A549 (cell line): ENCODE results near the gene GRM7. TPM values are rescaled to one million over a fixed set of nuclear protein-coding genes. Genes with fewer than 3 reads are reported as not detected.

ENCODE experiments used
- ATAC-seq, 2 experiments: fragments of 200-7000 bp in 1 of 2; fragments of >200 bp in 1 of 2; cut with Nextera tagmentation in 1 of 2; cut with Tn5 transposase in 1 of 2; 3 replicates each; pipeline versions ENCODE4 v1.8.0 to v1.9.1; 2018 to 2020; ENCODE audit warnings: mild to moderate bottlenecking in 1 of 2, moderate library complexity in 1 of 2
- CTCF ChIA-PET: fragments of 300-600 bp; sonication (Branson Sonifier 250); formaldehyde crosslinking; extraction: SDS; loops from one replicate; lab custom pipeline; 2021; ENCODE audit warnings: antibody characterized with exemption, inconsistent platforms; lab: Yijun Ruan, JAX
- POLR2A ChIA-PET: fragments of 350-600 bp; formaldehyde crosslinking; extraction: SDS; loops from one replicate; lab custom pipeline; 2021; ENCODE audit warnings: antibody characterized with exemption, inconsistent platforms; lab: Yijun Ruan, JAX
- DNase-seq, 2 experiments: peaks; one replicate each; pipeline versions ENCODE4 v3.0.0 to v3.0.0-alpha.2; 2011 to 2016; ENCODE audit warnings: low read depth in 1 of 2, low spot score in 1 of 2
- FAIRE-seq: peaks from 2 replicates; lab custom pipeline; 2011; peaks lifted over from hg19 to GRCh38; lab: Jason Lieb, UNC
- H3K27ac ChIP-seq, 2 experiments: fragments of >200 bp; sonication (Bioruptor Twin); formaldehyde crosslinking; 3 replicates each; pipeline ENCODE4 v1.5.1; 2016 to 2017
- H3K4me1 ChIP-seq: fragments of >200 bp; sonication (Bioruptor Twin); formaldehyde crosslinking; 3 replicates; pipeline ENCODE4 v1.6.1; 2016
- H3K4me2 ChIP-seq: fragments of >200 bp; sonication (Bioruptor Twin); formaldehyde crosslinking; 3 replicates; pipeline ENCODE4 v1.6.1; 2016
- H3K4me3 ChIP-seq: fragments of >200 bp; sonication (Bioruptor Twin); formaldehyde crosslinking; 3 replicates; pipeline ENCODE4 v1.5.1; 2016
- H3K9me3 ChIP-seq: fragments of >200 bp; sonication (Bioruptor Twin); formaldehyde crosslinking; 3 replicates; pipeline ENCODE4 v1.6.1; 2016
- ATOH8 ChIP-seq: fragments of 250-450 bp; sonication (Bioruptor Pico); IDR thresholded peaks from 2 replicates; pipeline ENCODE4 v1.5.0; 2020; ENCODE audit warnings: low read depth, mild to moderate bottlenecking, moderate library complexity
- BCL3 ChIP-seq: fragments of >200 bp; sonication (Bioruptor Twin); formaldehyde crosslinking; IDR thresholded peaks from 3 replicates; pipeline ENCODE4 v1.6.1; 2016
- BHLHE40 ChIP-seq: IDR thresholded peaks from 2 replicates; pipeline ENCODE4 v1.6.1; 2012; ENCODE audit warnings: low read depth, low read length, inconsistent platforms
- CBX2 ChIP-seq: fragments of 200-600 bp; sonication (generic); IDR thresholded peaks from 2 replicates; pipeline ENCODE4 v1.6.1; 2016; ENCODE audit warnings: low read depth, mild to moderate bottlenecking, borderline replicate concordance
- CHD2 ChIP-seq: fragments of 150-350 bp; IDR thresholded peaks from 2 replicates; pipeline ENCODE4 v1.6.1; 2014; ENCODE audit warnings: low read length; ENCODE audit not compliant: partially characterized antibody
- CHD4 ChIP-seq: fragments of 200-600 bp; sonication (generic); IDR thresholded peaks from 2 replicates; pipeline ENCODE4 v1.6.1; 2016; ENCODE audit warnings: antibody characterized with exemption, mild to moderate bottlenecking, borderline replicate concordance
- E2F6 ChIP-seq: IDR thresholded peaks from 2 replicates; pipeline ENCODE4 v1.6.1; 2012; ENCODE audit warnings: low read depth, borderline replicate concordance
- EP300 ChIP-seq, 2 experiments: fragments of >200 bp; sonication (Bioruptor Twin); formaldehyde crosslinking; IDR thresholded peaks; 2 replicates in 1 of 2; 3 replicates in 1 of 2; pipeline ENCODE4 v1.6.1; 2016 to 2017
- HEYL ChIP-seq: fragments of 250-450 bp; sonication (Bioruptor Pico); IDR thresholded peaks from 2 replicates; pipeline ENCODE4 v1.8.0; 2021; ENCODE audit warnings: mild to moderate bottlenecking, moderate library complexity
- HMGXB4 ChIP-seq: fragments of 250-450 bp; sonication (Bioruptor Pico); IDR thresholded peaks from 2 replicates; pipeline ENCODE4 v1.5.0; 2021; ENCODE audit warnings: mild to moderate bottlenecking, moderate library complexity, borderline replicate concordance
- HOXB5 ChIP-seq: fragments of 250-450 bp; sonication (Bioruptor Pico); IDR thresholded peaks from 2 replicates; pipeline ENCODE4 v1.5.0; 2020; ENCODE audit warnings: mild to moderate bottlenecking, moderate library complexity
- MAX ChIP-seq: IDR thresholded peaks from 2 replicates; pipeline ENCODE4 v1.6.1; 2012
- MYC ChIP-seq: IDR thresholded peaks from 2 replicates; pipeline ENCODE4 v1.6.1; 2012; ENCODE audit warnings: mild to moderate bottlenecking, inconsistent platforms, low read length, improper control_type of control experiment, borderline replicate concordance
- NFE2L2 ChIP-seq: fragments of 150-350 bp; conservative IDR thresholded peaks from 2 replicates; pipeline ENCODE4 v1.6.1; 2014; ENCODE audit warnings: low read length
- POLR2AphosphoS2 ChIP-seq: conservative IDR thresholded peaks from 2 replicates; pipeline ENCODE4 v1.6.1; 2012; ENCODE audit warnings: low read length, improper control_type of control experiment, inconsistent platforms
- RARB ChIP-seq: fragments of 250-450 bp; sonication (Bioruptor Pico); IDR thresholded peaks from 2 replicates; pipeline ENCODE4 v1.8.0; 2021; ENCODE audit warnings: mild to moderate bottlenecking, moderate library complexity
- RCOR1 ChIP-seq: fragments of 150-350 bp; IDR thresholded peaks from 2 replicates; pipeline ENCODE4 v1.6.1; 2014; ENCODE audit warnings: antibody characterized with exemption, low read length, low read depth
- RFX5 ChIP-seq: fragments of 450-650 bp; IDR thresholded peaks from 2 replicates; pipeline ENCODE4 v1.7.1; 2014; ENCODE audit warnings: antibody characterized with exemption, mild to moderate bottlenecking, moderate library complexity
- SMC3 ChIP-seq: fragments of >200 bp; sonication (Bioruptor Twin); formaldehyde crosslinking; IDR thresholded peaks from 3 replicates; pipeline ENCODE4 v1.6.1; 2018; ENCODE audit warnings: inconsistent platforms
- TP53 ChIP-seq: fragments of 250-450 bp; sonication (Bioruptor Pico); IDR thresholded peaks from 2 replicates; pipeline ENCODE4 v1.5.0; 2021; ENCODE audit warnings: mild to moderate bottlenecking, moderate library complexity
- WGBS: methylation state at CpG from one replicate; pipeline ENCODE4 v1.1.6; 2017; ENCODE audit errors: missing lambda C conversion rate; 5-methylcytosine and 5-hydroxymethylcytosine counted together
- polyA plus RNA-seq, 4 experiments: library from polyadenylated mRNA; depleted of rRNA in 3 of 4; stranded (reverse); fragments of >200 nt; fragmentation: RNase III in 1 of 4; extraction: RNeasy Plus Mini Kit Qiagen cat#74134 plus additional on column Dnase treatment in 1 of 4; gene quantifications; 2 replicates in 3 of 4; 3 replicates in 1 of 4; pipeline ENCODE4 v1.2.3, GENCODE V29; 2011 to 2017

GRM7 gene
- polyA plus RNA-seq, 2 of the 4 experiments (the other 2 are of a cell fraction), result not detected

- no peak overlapping the region for H3K4me3 ChIP-seq
- DNase-seq (no peak), ATAC-seq (no peak), FAIRE-seq (no peak)
- H3K4me1 ChIP-seq, result no peaks in the 10 kb centered on the region
- H3K9me3 ChIP-seq, result no peaks in the 10 kb centered on the region
- ChIA-PET CTCF (no interaction called here), POLR2A (no interaction called here)
- H3K27ac ChIP-seq, result no peak overlapping the region
- TF ChIP-seq POLR2AphosphoS2, result no peak
- no peak for TF ChIP-seq TP53
- no peak for TF ChIP-seq HEYL (CRISPR knock-in tag)
- TF ChIP-seq ATOH8 (CRISPR knock-in tag), result no peak
- TF ChIP-seq HMGXB4 (CRISPR knock-in tag), result no peak
- TF ChIP-seq EP300 (IDR thresholded peaks at IDR 0.05), result no peak
- TF ChIP-seq BCL3, result no peak
- WGBS, result 7% methylated on average over 1 of the region's 1 CpG
- H3K4me2 ChIP-seq, result no peak overlapping the region
Observed at GRCh38 chr3:7547826-7548225, 686.9 kb downstream of the GRM7 start.

GRCh38 chr3:7562892-7563291, 702.0 kb downstream of the GRM7 start:
- DNase-seq, result no peak
- Histone ChIP-seq H3K4me3 (no peak overlapping the region), H3K4me1 (no peaks in the 10 kb centered on the region), H3K4me2 (no peak overlapping the region), H3K9me3 (no peaks in the 10 kb centered on the region), H3K27ac (no peak overlapping the region)
- no peak for FAIRE-seq
- ATAC-seq, result no peak
- 56% methylated on average over 1 of the region's 1 CpG for WGBS
- CTCF ChIA-PET, result no interaction called here
- no peak for TF ChIP-seq ATOH8 (CRISPR knock-in tag)
- no peak for TF ChIP-seq BHLHE40
- no peak for TF ChIP-seq NFE2L2
- TF ChIP-seq HOXB5 (CRISPR knock-in tag), result no peak
- TF ChIP-seq CBX2, result no peak
- TF ChIP-seq BCL3, result no peak
- no peak for TF ChIP-seq E2F6
- no peak for TF ChIP-seq RCOR1
- no peak for TF ChIP-seq RARB (CRISPR knock-in tag)
- TF ChIP-seq SMC3, result no peak
- TF ChIP-seq TP53, result no peak
- no peak for TF ChIP-seq RFX5
- no peak for TF ChIP-seq MYC
- no peak for TF ChIP-seq HMGXB4 (CRISPR knock-in tag)
- no peak for TF ChIP-seq CHD4
- TF ChIP-seq CHD2, result no peak
- no peak for TF ChIP-seq MAX
- POLR2A ChIA-PET, result no interaction called here
